H1 (cell line): ENCODE data around the gene SORCS3. TPM values are rescaled to one million over a fixed set of nuclear protein-coding genes. Genes with fewer than 3 reads are reported as not detected.

Experiments used
- CTCF ChIA-PET: fragments of 300-600 bp; sonication (Branson Sonifier 250); formaldehyde crosslinking; loops from one replicate; lab custom pipeline; 2021; ENCODE audit not compliant: partially characterized antibody; lab: Charles Lee
- POLR2A ChIA-PET: fragments of 300-600 bp; sonication (Branson Sonifier 250); formaldehyde crosslinking; loops from one replicate; lab custom pipeline; 2021; ENCODE audit warnings: inconsistent platforms; ENCODE audit not compliant: partially characterized antibody; lab: Charles Lee
- DNase-seq, 2 experiments: peaks; one replicate each; pipeline versions ENCODE4 v3.0.0 to v3.0.0-alpha.2; 2010 to 2022; ENCODE audit warnings: low spot score in 2 of 2, low read depth in 1 of 2, mixed read lengths in 1 of 2
- FAIRE-seq: peaks from 2 replicates; lab custom pipeline; 2011; peaks lifted over from hg19 to GRCh38; lab: Jason Lieb, UNC
- H2AFZ ChIP-seq: 2 replicates; pipeline ENCODE4 v1.8.1; 2012; ENCODE audit warnings: low read length, inconsistent platforms
- H2AK5ac ChIP-seq: 2 replicates; pipeline ENCODE4 v1.6.1; 2013; ENCODE audit warnings: low read depth, low read length
- H2BK120ac ChIP-seq: replicated peaks from 2 replicates; pipeline ENCODE3; 2013; ENCODE audit warnings: low read depth, low read length, inconsistent platforms
- H2BK12ac ChIP-seq: 2 replicates; pipeline ENCODE4 v1.6.1; 2013; ENCODE audit warnings: low read depth, low read length
- H2BK15ac ChIP-seq: 2 replicates; pipeline ENCODE4 v1.6.1; 2013; ENCODE audit warnings: low read length
- H2BK20ac ChIP-seq: 2 replicates; pipeline ENCODE4 v1.6.1; 2013; ENCODE audit warnings: low read length
- H2BK5ac ChIP-seq: 2 replicates; pipeline ENCODE4 v1.6.1; 2013; ENCODE audit warnings: low read depth, low read length
- H3K14ac ChIP-seq: 2 replicates; pipeline ENCODE4 v1.6.1; 2013; ENCODE audit warnings: inconsistent platforms; ENCODE audit not compliant: insufficient read length
- H3K18ac ChIP-seq: 2 replicates; pipeline ENCODE4 v1.6.1; 2013; ENCODE audit warnings: low read length; ENCODE audit errors: extremely low read depth
- H3K23ac ChIP-seq: 2 replicates; pipeline ENCODE4 v1.6.1; 2013; ENCODE audit warnings: inconsistent platforms; ENCODE audit not compliant: insufficient read length
- H3K23me2 ChIP-seq: 2 replicates; pipeline ENCODE4 v1.6.1; 2013; ENCODE audit warnings: low read depth, low read length
- H3K27ac ChIP-seq: 2 replicates; pipeline ENCODE4 v1.6.1; 2011; ENCODE audit warnings: low read depth, low read length, inconsistent platforms
- H3K27me3 ChIP-seq, 4 experiments: replicated peaks in 1 of 4; 1 replicate in 1 of 4; 2 replicates in 3 of 4; pipeline versions ENCODE4 v1.6.1 to v1.8.1; 2011 to 2013; ENCODE audit warnings: low read length in 3 of 4, mild to moderate bottlenecking in 3 of 4, inconsistent platforms in 2 of 4, mixed read lengths in 2 of 4, moderate library complexity in 1 of 4; ENCODE audit not compliant: control insufficient read depth in 3 of 4, insufficient read depth in 3 of 4; ENCODE audit errors: extremely low read depth in 1 of 4
- H3K36me3 ChIP-seq, 4 experiments: 2 replicates each; pipeline versions ENCODE4 v1.6.1 to v1.8.1; 2011 to 2013; ENCODE audit warnings: mild to moderate bottlenecking in 4 of 4, low read length in 3 of 4, moderate library complexity in 2 of 4, control low read depth in 1 of 4, inconsistent platforms in 1 of 4; ENCODE audit not compliant: insufficient read depth in 4 of 4, control insufficient read depth in 2 of 4
- H3K4ac ChIP-seq: replicated peaks from 2 replicates; pipeline ENCODE3; 2013; ENCODE audit warnings: low read length, low read depth, mixed read lengths, inconsistent platforms; ENCODE audit not compliant: insufficient read length
- H3K4me1 ChIP-seq, 4 experiments: replicated peaks in 1 of 4; 1 replicate in 1 of 4; 2 replicates in 3 of 4; pipeline versions ENCODE4 v1.6.1 to v1.8.1; 2011 to 2013; ENCODE audit warnings: low read length in 3 of 4, inconsistent platforms in 2 of 4, mixed read lengths in 1 of 4; ENCODE audit not compliant: insufficient read depth in 4 of 4, control insufficient read depth in 3 of 4
- H3K4me2 ChIP-seq, 2 experiments: 2 replicates each; pipeline versions ENCODE4 v1.6.1 to v1.8.1; 2011 to 2013; ENCODE audit warnings: low read depth in 2 of 2, low read length in 2 of 2, control low read depth in 1 of 2, inconsistent platforms in 1 of 2, mild to moderate bottlenecking in 1 of 2; ENCODE audit not compliant: insufficient read depth in 1 of 2
- H3K4me3 ChIP-seq, 4 experiments: fragments of 200-600, 300-600 bp in 1 of 4; sonication (generic), shearing (Covaris generic), sonication (Bioruptor Twin) in 1 of 4; 2 replicates each; pipeline versions ENCODE4 v1.5.1 to v1.8.1; 2011 to 2016; ENCODE audit warnings: low read length in 4 of 4, low read depth in 3 of 4, control low read depth in 2 of 4, inconsistent platforms in 2 of 4, mild to moderate bottlenecking in 2 of 4, mixed read lengths in 1 of 4, moderate library complexity in 1 of 4; ENCODE audit not compliant: insufficient read depth in 2 of 4; ENCODE audit errors: extremely low read depth in 1 of 4
- H3K56ac ChIP-seq: replicated peaks from 2 replicates; pipeline ENCODE3; 2013; ENCODE audit warnings: low read depth, mild to moderate bottlenecking, mixed read lengths, low read length, inconsistent platforms; ENCODE audit not compliant: insufficient read length
- H3K79me1 ChIP-seq: 2 replicates; pipeline ENCODE4 v1.6.1; 2013; ENCODE audit warnings: low read depth, low read length, control low read depth
- H3K79me2 ChIP-seq, 2 experiments: 2 replicates each; pipeline versions ENCODE4 v1.6.1 to v1.8.1; 2012 to 2013; ENCODE audit warnings: low read length in 2 of 2, mild to moderate bottlenecking in 2 of 2, inconsistent platforms in 1 of 2; ENCODE audit not compliant: insufficient read depth in 2 of 2, control insufficient read depth in 1 of 2
- H3K9ac ChIP-seq, 4 experiments: replicated peaks in 1 of 4; 1 replicate in 1 of 4; 2 replicates in 3 of 4; pipeline versions ENCODE4 v1.6.1 to v1.8.1; 2011 to 2013; ENCODE audit warnings: low read depth in 3 of 4, low read length in 3 of 4, control low read depth in 2 of 4, mild to moderate bottlenecking in 2 of 4, moderate library complexity in 2 of 4, inconsistent platforms in 1 of 4; ENCODE audit errors: extremely low read depth in 1 of 4
- H3K9me3 ChIP-seq, 2 experiments: 2 replicates each; pipeline versions ENCODE4 v1.6.1 to v1.8.1; 2012 to 2013; ENCODE audit warnings: mild to moderate bottlenecking in 2 of 2, moderate library complexity in 2 of 2, control low read depth in 1 of 2, inconsistent platforms in 1 of 2, low read depth in 1 of 2, low read length in 1 of 2, mixed read lengths in 1 of 2; ENCODE audit not compliant: insufficient read depth in 2 of 2
- H4K20me1 ChIP-seq, 2 experiments: replicated peaks in 1 of 2; 2 replicates each; pipeline versions ENCODE3 to v1.8.1; 2011 to 2013; ENCODE audit warnings: inconsistent platforms in 2 of 2, low read length in 2 of 2, mild to moderate bottlenecking in 1 of 2; ENCODE audit not compliant: insufficient read depth in 2 of 2, control insufficient read depth in 1 of 2
- H4K5ac ChIP-seq: 2 replicates; pipeline ENCODE4 v1.6.1; 2013; ENCODE audit warnings: low read length, low read depth, mixed read lengths, inconsistent platforms; ENCODE audit not compliant: insufficient read length
- H4K8ac ChIP-seq: 2 replicates; pipeline ENCODE4 v1.8.0; 2013; ENCODE audit warnings: mild to moderate bottlenecking, moderate library complexity, low read length, inconsistent platforms; ENCODE audit not compliant: insufficient read depth; ENCODE audit errors: extremely low read depth
- H4K91ac ChIP-seq: replicated peaks from 2 replicates; pipeline ENCODE3; 2013; ENCODE audit warnings: low read length, mixed read lengths, inconsistent platforms; ENCODE audit not compliant: insufficient read length
- GTF2F1 ChIP-seq: IDR thresholded peaks from 2 replicates; pipeline ENCODE4 v1.6.1; 2012; ENCODE audit warnings: low read depth, low read length, improper control_type of control experiment, borderline replicate concordance
- HDAC6 ChIP-seq: IDR thresholded peaks from one replicate; pipeline ENCODE4 v1.7.1; 2012; ENCODE audit warnings: low read depth, mild to moderate bottlenecking, inconsistent platforms, low read length, moderate library complexity
- POLR2A ChIP-seq, 2 experiments: IDR thresholded peaks; 1 replicate in 1 of 2; 2 replicates in 1 of 2; pipeline ENCODE4 v1.6.1; 2011; ENCODE audit warnings: low read depth in 2 of 2, low read length in 2 of 2, mild to moderate bottlenecking in 2 of 2; ENCODE audit errors: control extremely low read depth in 1 of 2
- RAD21 ChIP-seq, 2 experiments: IDR thresholded peaks in 1 of 2; conservative IDR thresholded peaks in 1 of 2; 2 replicates each; pipeline ENCODE4 v1.6.1; 2011; ENCODE audit warnings: low read depth in 2 of 2, low read length in 2 of 2, improper control_type of control experiment in 1 of 2, inconsistent platforms in 1 of 2, mild to moderate bottlenecking in 1 of 2, moderate library complexity in 1 of 2
- RFX5 ChIP-seq: IDR thresholded peaks from 2 replicates; pipeline ENCODE4 v1.6.1; 2011; ENCODE audit warnings: low read depth, low read length, improper control_type of control experiment, borderline replicate concordance
- RNF2 ChIP-seq: fragments of 200-900, 300-1000 bp; sonication (generic); IDR thresholded peaks from 2 replicates; pipeline ENCODE4 v1.7.1; 2016; ENCODE audit warnings: borderline replicate concordance, low read depth, mild to moderate bottlenecking, antibody characterized with exemption, low read length; ENCODE audit not compliant: poor library complexity, severe bottlenecking; ENCODE audit errors: missing control alignments
- RXRA ChIP-seq: IDR thresholded peaks from 2 replicates; pipeline ENCODE4 v1.6.1; 2011; ENCODE audit warnings: low read depth, mild to moderate bottlenecking, low read length, moderate library complexity; ENCODE audit not compliant: insufficient read depth
- SAP30 ChIP-seq: fragments of 300-600 bp; sonication (generic); IDR thresholded peaks from 2 replicates; pipeline ENCODE4 v1.7.1; 2012; ENCODE audit warnings: low read length, moderate library complexity, mild to moderate bottlenecking, inconsistent platforms; ENCODE audit not compliant: insufficient read depth, insufficient replicate concordance
- SIRT6 ChIP-seq: IDR thresholded peaks from one replicate; pipeline ENCODE4 v1.7.1; 2012; ENCODE audit warnings: low read length, inconsistent platforms
- SUZ12 ChIP-seq: fragments of 200-600 bp; sonication (generic); IDR thresholded peaks from 2 replicates; pipeline ENCODE4 v1.6.1; 2012; ENCODE audit warnings: mild to moderate bottlenecking, inconsistent platforms, low read length, moderate library complexity, mixed read lengths
- TBP ChIP-seq: IDR thresholded peaks from 2 replicates; pipeline ENCODE4 v1.6.1; 2011; ENCODE audit warnings: low read depth, low read length, improper control_type of control experiment
- TCF12 ChIP-seq: IDR thresholded peaks from 2 replicates; pipeline ENCODE4 v1.6.1; 2011; ENCODE audit warnings: low read depth, mild to moderate bottlenecking, low read length
- WGBS, 2 experiments: shearing (Covaris generic) in 1 of 2; methylation state at CpG; one replicate each; pipeline versions ENCODE4 v1.1.6 to v1.1.7; 2013 to 2015; ENCODE audit warnings: low lambda C conversion rate in 2 of 2, mixed read lengths in 2 of 2, inconsistent platforms in 1 of 2, low coverage in 1 of 2, missing lambda C conversion rate in 1 of 2; ENCODE audit not compliant: insufficient replicate concordance in 2 of 2, insufficient coverage in 1 of 2, insufficient read length in 1 of 2; ENCODE audit errors: extremely low coverage in 1 of 2, missing lambda C conversion rate in 1 of 2; 5-methylcytosine and 5-hydroxymethylcytosine counted together
- polyA plus RNA-seq, 7 experiments: library from polyadenylated mRNA; depleted of rRNA in 3 of 7; stranded (reverse) in 5 of 7; unstranded in 2 of 7; fragments of >200 nt in 5 of 7; fragments of 200-250 nt in 2 of 7; gene quantifications; 1 replicate in 5 of 7; 2 replicates in 1 of 7; 4 replicates in 1 of 7; pipeline versions ENCODE4 v1.2.1 to v1.2.3, GENCODE V29; 2011 to 2013; ENCODE audit warnings: missing spikeins in 2 of 7, mixed read lengths in 2 of 7
- total RNA-seq: library from RNA; stranded (reverse); fragmentation: NEBNext Ultra II Directional; extraction: Animal tissue kit (Norgen Biotek cat#: 25700); gene quantifications from 2 replicates; pipeline ENCODE4 v1.2.1, GENCODE V29; 2021

Gene SORCS3
- total and polyA plus RNA-seq, 2 of the 8 experiments (the other 6 are each of a cell fraction or from before 2014, with no cell fraction given) = 0.26 to 0.88 TPM

- FAIRE-seq (no peak), DNase-seq (no peak)
- Histone ChIP-seq H4K91ac (no peak overlapping the region), H2BK120ac (no peak overlapping the region), H2BK15ac (no peak overlapping the region), H3K56ac (no peak overlapping the region), H3K27ac (no peak overlapping the region), H3K79me2 (no peaks in the 10 kb centered on the region), H3K4me2 (no peak overlapping the region), H4K20me1 (no peaks in the 10 kb centered on the region), H3K4me1 (no peaks in the 10 kb centered on the region), H3K79me1 (no peaks in the 10 kb centered on the region), H2BK20ac (no peak overlapping the region), H3K9me3 (no peaks in the 10 kb centered on the region), H3K27me3 (no peaks in the 10 kb centered on the region), H3K4me3 (no peak overlapping the region), H3K23me2 (no peaks in the 10 kb centered on the region), H2AFZ (no peak overlapping the region), H2BK5ac (no peak overlapping the region), H3K14ac (no peak overlapping the region), H4K8ac (no peak overlapping the region), H3K23ac (no peak overlapping the region), H4K5ac (no peak overlapping the region), H2BK12ac (no peak overlapping the region), H3K4ac (no peak overlapping the region), H3K36me3 (no peaks in the 10 kb centered on the region), H2AK5ac (no peak overlapping the region), H3K9ac (no peak overlapping the region), H3K18ac (no peak overlapping the region)
- 87% methylated on average over 2 of the region's 2 CpGs; no CpG with 5 or more reads in 1 of the 2 experiments for WGBS, 2 experiments
- CTCF ChIA-PET = no interaction called here
- TF ChIP-seq RNF2 = no peak
- TF ChIP-seq SAP30 = no peak
- no peak for TF ChIP-seq GTF2F1
- no peak for TF ChIP-seq TCF12
- no peak for TF ChIP-seq RFX5
- no peak for TF ChIP-seq POLR2A (IDR thresholded peaks at IDR 0.05; ENCODE audit: control extremely low read depth in 1 of 2, low read depth in 2 of 2, low read length in 2 of 2)
- TF ChIP-seq SUZ12 = no peak
- TF ChIP-seq HDAC6 = no peak
- TF ChIP-seq RXRA = no peak
- TF ChIP-seq RAD21 (IDR thresholded peaks at IDR 0.05 in 1 of 2, conservative IDR thresholded peaks at IDR 0.05 in 1 of 2; ENCODE audit: low read depth in 2 of 2, low read length in 2 of 2) = no peak
- no peak for TF ChIP-seq SIRT6
- TF ChIP-seq TBP = no peak
- POLR2A ChIA-PET = no interaction called here
These were observed 376.0 kb downstream of the SORCS3 start for GRCh38 chr10:105017116-105017515.
